ENCODE measurements around the gene BRME1.

Gene BRME1

DNA sequence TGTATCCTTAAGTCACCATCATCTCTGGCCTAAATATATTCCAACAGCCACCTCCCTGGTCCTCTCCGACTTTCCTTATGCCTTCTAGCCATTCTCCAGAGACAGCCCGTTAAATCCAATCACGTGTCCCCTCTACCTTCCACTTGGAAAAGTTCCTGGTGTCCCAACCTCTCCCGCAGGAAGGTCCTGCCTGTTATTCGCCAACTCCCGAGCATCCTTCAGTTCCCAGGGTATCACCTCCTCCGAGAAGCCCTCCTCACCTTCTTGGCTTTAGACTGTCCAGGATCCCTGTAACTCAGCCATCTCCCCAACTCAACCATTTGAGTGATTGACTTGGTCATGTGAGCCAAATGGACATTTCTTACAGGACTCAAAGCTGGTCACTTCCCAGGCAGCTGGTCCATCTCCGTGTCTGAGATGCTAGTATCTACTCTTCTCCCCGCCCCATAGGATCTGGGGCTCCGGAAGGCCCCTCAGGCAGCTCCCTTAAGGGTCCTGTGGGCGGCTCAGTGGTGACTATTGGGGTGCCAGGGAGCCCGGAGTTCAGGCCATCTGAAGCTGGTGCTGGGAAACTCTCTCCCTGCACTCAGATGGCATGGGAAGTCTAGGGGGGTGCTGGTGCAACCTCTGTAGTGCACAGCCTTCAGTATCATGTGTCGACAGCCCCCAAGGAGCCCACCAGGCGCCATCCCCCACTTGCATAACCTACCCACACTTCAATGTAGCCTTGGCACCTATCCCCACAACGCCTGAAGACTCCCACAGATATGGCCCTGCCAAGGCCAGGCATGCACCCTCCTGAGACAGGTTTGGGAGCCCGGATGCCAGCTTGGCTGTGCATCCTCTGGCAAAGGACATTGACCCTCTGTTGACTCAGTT is 56.9 kb downstream of the BRME1 start:
- H3K4me3 ChIP-seq (ENCODE audit: low read depth, low read length), result no peak overlapping the region
- TF ChIP-seq, protein P1, sequence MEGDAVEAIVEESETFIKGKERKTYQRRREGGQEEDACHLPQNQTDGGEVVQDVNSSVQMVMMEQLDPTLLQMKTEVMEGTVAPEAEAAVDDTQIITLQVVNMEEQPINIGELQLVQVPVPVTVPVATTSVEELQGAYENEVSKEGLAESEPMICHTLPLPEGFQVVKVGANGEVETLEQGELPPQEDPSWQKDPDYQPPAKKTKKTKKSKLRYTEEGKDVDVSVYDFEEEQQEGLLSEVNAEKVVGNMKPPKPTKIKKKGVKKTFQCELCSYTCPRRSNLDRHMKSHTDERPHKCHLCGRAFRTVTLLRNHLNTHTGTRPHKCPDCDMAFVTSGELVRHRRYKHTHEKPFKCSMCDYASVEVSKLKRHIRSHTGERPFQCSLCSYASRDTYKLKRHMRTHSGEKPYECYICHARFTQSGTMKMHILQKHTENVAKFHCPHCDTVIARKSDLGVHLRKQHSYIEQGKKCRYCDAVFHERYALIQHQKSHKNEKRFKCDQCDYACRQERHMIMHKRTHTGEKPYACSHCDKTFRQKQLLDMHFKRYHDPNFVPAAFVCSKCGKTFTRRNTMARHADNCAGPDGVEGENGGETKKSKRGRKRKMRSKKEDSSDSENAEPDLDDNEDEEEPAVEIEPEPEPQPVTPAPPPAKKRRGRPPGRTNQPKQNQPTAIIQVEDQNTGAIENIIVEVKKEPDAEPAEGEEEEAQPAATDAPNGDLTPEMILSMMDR (IDR thresholded peaks at IDR 0.05; ENCODE audit: control insufficient read depth, extremely low read depth, insufficient read depth), result no peak
- no peak for DNase-seq (ENCODE audit: low read depth)

DNA sequence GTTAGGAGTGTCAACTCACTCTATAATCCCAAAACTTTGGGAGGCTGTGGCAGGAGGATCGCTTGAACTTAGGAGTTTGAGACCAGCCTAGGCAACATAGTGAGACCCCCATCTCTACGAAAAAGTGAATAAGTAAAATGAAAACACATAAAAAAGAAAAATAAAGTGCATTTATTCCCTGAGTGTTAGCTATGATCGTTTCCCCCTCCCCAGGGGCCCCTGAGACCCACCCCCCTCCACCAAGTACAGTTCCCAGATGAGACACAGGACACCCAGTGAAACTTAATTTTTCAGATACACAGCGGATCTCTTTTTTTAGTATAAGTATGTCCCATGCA is 57.6 kb downstream of the BRME1 start:
- TF ChIP-seq, protein P1 (IDR thresholded peaks at IDR 0.05; ENCODE audit: control insufficient read depth, extremely low read depth, insufficient read depth), result no peak
- H3K4me3 ChIP-seq (ENCODE audit: low read depth, low read length), result no peak overlapping the region

DNA sequence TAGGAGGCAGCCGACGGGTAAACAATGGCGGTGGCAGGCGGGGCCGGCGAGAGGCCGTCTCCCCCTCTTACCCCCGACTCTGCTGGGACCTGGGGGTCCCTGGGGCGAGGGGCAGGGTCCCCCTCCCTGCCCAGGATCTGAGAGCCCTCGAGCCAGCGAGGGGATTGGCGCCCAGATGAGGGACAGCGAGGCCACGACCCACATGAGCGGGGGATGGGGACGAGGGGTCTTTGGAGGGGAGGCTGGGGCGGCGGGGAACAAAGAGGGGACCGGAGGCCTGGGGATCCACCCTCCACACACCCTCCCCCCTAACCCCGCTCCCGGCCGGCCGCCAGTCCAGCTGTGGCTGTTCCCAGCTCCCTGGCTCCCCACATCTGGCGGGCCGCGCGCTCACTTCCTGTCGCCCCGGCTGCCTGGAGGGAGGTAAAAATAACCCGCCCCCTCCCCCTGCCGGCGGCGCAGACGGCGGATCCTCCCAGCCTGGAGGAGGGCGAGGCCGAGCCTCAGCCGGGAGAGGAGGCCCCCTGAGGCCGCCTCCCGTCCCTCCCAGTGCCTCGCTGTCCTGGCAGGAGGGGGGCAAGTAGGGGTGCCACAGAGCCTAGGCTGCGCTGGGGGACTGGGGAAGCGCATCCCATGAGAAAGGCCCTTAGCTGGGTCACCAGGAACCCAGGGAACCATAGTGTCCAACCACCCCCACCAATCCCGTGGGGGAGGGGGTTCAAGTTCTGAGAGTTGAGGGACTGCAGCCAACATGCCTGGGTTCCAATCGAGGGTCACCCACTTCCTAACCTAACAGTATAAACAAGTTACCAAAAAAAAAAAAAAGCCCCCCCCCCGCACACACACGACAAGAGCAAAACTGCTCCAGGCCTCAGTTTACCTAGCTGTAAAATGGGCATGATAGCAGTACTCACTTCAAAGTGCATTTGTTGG is 58.2 kb downstream of the BRME1 start:
- H3K4me3 ChIP-seq (ENCODE audit: low read depth, low read length), result peak overlapping the region; percentile 40
- TF ChIP-seq, protein P1 (IDR thresholded peaks at IDR 0.05; ENCODE audit: control insufficient read depth, extremely low read depth, insufficient read depth), result no peak
- DNase-seq (ENCODE audit: low read depth), result no peak

More for the DNA sequence above, 57.6 kb downstream of the BRME1 start:
- DNase-seq (ENCODE audit: low read depth), result no peak

DNA sequence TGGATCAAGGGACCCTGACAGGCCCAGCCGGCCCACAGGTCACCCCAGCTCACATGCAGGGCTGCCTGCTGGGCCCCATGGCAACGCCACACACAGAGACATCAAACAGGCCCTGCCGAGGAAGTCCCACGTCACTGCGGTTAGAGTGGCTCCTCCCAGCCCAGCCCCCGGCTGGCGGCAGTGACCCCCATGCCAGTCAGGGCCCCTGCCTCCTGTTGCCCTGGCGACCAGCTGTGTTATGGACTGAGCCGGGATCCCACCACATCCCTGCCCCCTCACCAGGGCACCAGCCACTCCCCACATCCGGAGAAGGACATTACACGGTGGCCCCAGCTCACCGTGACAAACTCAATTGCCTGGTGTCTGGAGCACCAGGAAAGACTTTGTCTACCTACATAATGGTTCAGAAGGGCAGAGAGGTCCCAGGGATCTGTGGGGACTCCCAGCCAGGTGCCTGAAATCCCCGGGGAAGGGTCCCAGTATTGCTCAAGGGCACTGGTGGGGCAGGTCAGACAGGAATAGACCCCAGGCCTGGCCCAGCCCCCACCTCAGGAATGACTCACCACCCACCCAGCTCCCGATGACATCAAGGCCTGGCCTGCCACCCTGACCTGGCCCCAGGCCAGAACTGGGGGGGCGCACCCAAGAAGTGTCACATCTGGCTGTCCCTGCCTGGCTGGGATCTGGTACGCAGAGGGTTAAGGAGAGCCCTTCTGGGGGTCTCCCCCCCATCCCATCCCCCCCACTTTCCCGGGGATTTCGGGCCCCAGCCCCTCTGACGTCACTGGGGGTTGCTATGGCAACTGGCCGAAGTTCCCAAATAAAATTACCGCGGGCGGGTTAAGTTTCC is 59.1 kb downstream of the BRME1 start:
- DNase-seq (ENCODE audit: low read depth), result no peak
- TF ChIP-seq, protein P1 (IDR thresholded peaks at IDR 0.05; ENCODE audit: control insufficient read depth, extremely low read depth, insufficient read depth), result no peak
- H3K4me3 ChIP-seq (ENCODE audit: low read depth, low read length), result peak overlapping the region; percentile 40

DNA sequence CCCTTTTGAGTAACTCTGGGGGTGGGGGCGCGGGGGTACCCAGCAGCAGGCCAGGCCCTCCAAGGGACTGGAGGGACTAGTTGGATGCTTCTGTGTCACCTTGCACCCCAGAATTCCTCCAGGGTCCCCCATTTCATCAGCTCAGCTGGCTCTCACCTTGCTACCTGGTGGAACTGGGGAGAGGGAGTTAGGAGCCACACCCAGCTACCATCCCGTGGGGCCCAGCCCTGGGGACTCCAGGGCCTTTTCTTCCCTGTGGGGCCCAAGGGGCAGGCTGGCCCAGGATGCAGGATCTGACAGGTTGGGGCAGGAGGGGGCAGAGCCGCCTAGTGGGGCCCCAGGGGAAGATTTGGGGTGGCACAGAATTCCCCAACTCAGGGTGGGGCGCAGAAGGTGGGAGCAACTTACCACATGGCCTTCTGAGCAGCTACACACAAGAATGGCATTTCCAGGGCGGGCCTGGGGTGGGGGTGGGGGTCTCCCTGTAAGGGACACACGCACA is 61.7 kb downstream of the BRME1 start:
- no peak for DNase-seq (ENCODE audit: low read depth)
- TF ChIP-seq, protein P1 (IDR thresholded peaks at IDR 0.05; ENCODE audit: control insufficient read depth, extremely low read depth, insufficient read depth), result no peak
- no peak overlapping the region for H3K4me3 ChIP-seq (ENCODE audit: low read depth, low read length)
